ENCODE results near the gene ACVR2A. TPM values are rescaled to one million over a fixed set of nuclear protein-coding genes. Genes with fewer than 3 reads are reported as not detected.

Gene ACVR2A
- polyA plus RNA-seq, 4 donors = 8.0 to 22.2 (median 9.8) TPM

- no peaks in the 10 kb centered on the region for H3K4me1 ChIP-seq (ENCODE audit: control insufficient read depth in 3 of 3, insufficient read depth in 2 of 3, low read depth in 1 of 3, low read length in 2 of 3)
- no peak overlapping the region for H3K4me3 ChIP-seq (ENCODE audit: low read depth in 1 of 3, low read length in 3 of 3)
- 84 to 100% (median 91%) methylated on average over 1 of the region's 1 CpG for WGBS, 3 donors
- peaks cover 0 to 7% (median 2%) of the 10 kb centered on the region in 3 donors for H3K36me3 ChIP-seq (ENCODE audit: control insufficient read depth in 3 of 3, insufficient read depth in 2 of 3, low read depth in 1 of 3, low read length in 3 of 3)
- H3K27me3 ChIP-seq (ENCODE audit: control insufficient read depth in 3 of 3, insufficient read depth in 3 of 3, low read length in 3 of 3) = no peaks in the 10 kb centered on the region
- DNase-seq (no peak), FAIRE-seq (no peak)
- H3K27ac ChIP-seq (ENCODE audit: low read depth in 1 of 3, low read length in 2 of 3) = no peak overlapping the region
- no peaks in the 10 kb centered on the region for H3K9me3 ChIP-seq (ENCODE audit: control insufficient read depth in 2 of 2, insufficient read depth in 1 of 2, low read depth in 1 of 2, low read length in 1 of 2)
Observed at GRCh38 chr2:147939313-147939712, 94.5 kb downstream of the ACVR2A start.

GRCh38 chr2:147945660-147946059 lies 100.8 kb downstream of the ACVR2A start:
- H3K4me1 ChIP-seq (ENCODE audit: control insufficient read depth in 3 of 3, insufficient read depth in 2 of 3, low read depth in 1 of 3, low read length in 2 of 3) = no peaks in the 10 kb centered on the region
- no peak for DNase-seq
- no peaks in the 10 kb centered on the region for H3K27me3 ChIP-seq (ENCODE audit: control insufficient read depth in 3 of 3, insufficient read depth in 3 of 3, low read length in 3 of 3)
- WGBS, 3 donors = 48 to 77% (median 70%) methylated on average over 1 of the region's 1 CpG
- H3K9me3 ChIP-seq (ENCODE audit: control insufficient read depth in 2 of 2, insufficient read depth in 1 of 2, low read depth in 1 of 2, low read length in 1 of 2) = no peaks in the 10 kb centered on the region
- FAIRE-seq = no peak
- H3K4me3 ChIP-seq (ENCODE audit: low read depth in 1 of 3, low read length in 3 of 3) = no peak overlapping the region
- H3K36me3 ChIP-seq (ENCODE audit: control insufficient read depth in 3 of 3, insufficient read depth in 2 of 3, low read depth in 1 of 3, low read length in 3 of 3) = peaks cover 0 to 3% (median 2%) of the 10 kb centered on the region in 3 donors
- H3K27ac ChIP-seq (ENCODE audit: low read depth in 1 of 3, low read length in 2 of 3) = no peak overlapping the region

- Histone ChIP-seq H3K9me3 (ENCODE audit: control insufficient read depth in 2 of 2, insufficient read depth in 1 of 2, low read depth in 1 of 2, low read length in 1 of 2) (no peaks in the 10 kb centered on the region), H3K27ac (ENCODE audit: low read depth in 1 of 3, low read length in 2 of 3) (no peak overlapping the region), H3K4me1 (ENCODE audit: control insufficient read depth in 3 of 3, insufficient read depth in 2 of 3, low read depth in 1 of 3, low read length in 2 of 3) (no peaks in the 10 kb centered on the region), H3K4me3 (ENCODE audit: low read depth in 1 of 3, low read length in 3 of 3) (no peak overlapping the region), H3K36me3 (ENCODE audit: control insufficient read depth in 3 of 3, insufficient read depth in 2 of 3, low read depth in 1 of 3, low read length in 3 of 3) (peaks cover 0 to 2% (median 0%) of the 10 kb centered on the region in 3 donors), H3K27me3 (ENCODE audit: control insufficient read depth in 3 of 3, insufficient read depth in 3 of 3, low read length in 3 of 3) (no peaks in the 10 kb centered on the region)
- FAIRE-seq = no peak
- no peak for DNase-seq
Observed at GRCh38 chr2:147952118-147952517, 107.3 kb downstream of the ACVR2A start.

DNA sequence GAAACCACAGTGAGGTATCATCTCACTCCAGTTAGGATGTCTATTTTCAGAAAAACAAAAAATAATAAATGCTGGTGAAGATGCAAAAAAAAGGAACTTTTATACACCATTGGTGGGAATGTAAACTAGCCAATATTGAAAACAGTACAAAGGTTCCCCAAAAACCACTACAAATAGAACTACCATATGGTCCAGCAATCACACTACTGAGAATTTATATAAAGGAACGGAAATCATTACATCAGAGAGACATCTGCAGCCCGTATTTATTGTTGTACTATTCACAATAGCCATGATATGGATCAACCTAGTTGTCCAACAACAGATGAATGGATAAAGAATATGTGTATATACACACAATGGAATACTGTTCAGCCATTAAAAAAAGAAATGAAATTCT lies 123.7 kb downstream of the ACVR2A start:
- peaks cover 2 to 5% (median 3%) of the 10 kb centered on the region in 3 donors for H3K36me3 ChIP-seq (ENCODE audit: control insufficient read depth in 3 of 3, insufficient read depth in 2 of 3, low read depth in 1 of 3, low read length in 3 of 3)
- no peaks in the 10 kb centered on the region for H3K27me3 ChIP-seq (ENCODE audit: control insufficient read depth in 3 of 3, insufficient read depth in 3 of 3, low read length in 3 of 3)
- no peak overlapping the region for H3K27ac ChIP-seq (ENCODE audit: low read depth in 1 of 3, low read length in 2 of 3)
- H3K4me3 ChIP-seq (ENCODE audit: low read depth in 1 of 3, low read length in 3 of 3) = no peak overlapping the region
- H3K9me3 ChIP-seq (ENCODE audit: control insufficient read depth in 2 of 2, insufficient read depth in 1 of 2, low read depth in 1 of 2, low read length in 1 of 2) = peaks cover 0 to 7% of the 10 kb centered on the region in 2 donors
- WGBS, 3 donors = 93 to 97% (median 96%) methylated on average over 2 of the region's 2 CpGs
- DNase-seq = no peak
- no peak for FAIRE-seq
- H3K4me1 ChIP-seq (ENCODE audit: control insufficient read depth in 3 of 3, insufficient read depth in 2 of 3, low read depth in 1 of 3, low read length in 2 of 3) = no peaks in the 10 kb centered on the region

GRCh38 chr2:147976102-147976501 lies 131.3 kb downstream of the ACVR2A start:
- 83 to 93% (median 89%) methylated on average over 2 of the region's 2 CpGs for WGBS, 3 donors
- Histone ChIP-seq H3K27me3 (ENCODE audit: control insufficient read depth in 3 of 3, insufficient read depth in 3 of 3, low read length in 3 of 3) (no peaks in the 10 kb centered on the region), H3K36me3 (ENCODE audit: control insufficient read depth in 3 of 3, insufficient read depth in 2 of 3, low read depth in 1 of 3, low read length in 3 of 3) (peaks cover 2 to 13% (median 3%) of the 10 kb centered on the region in 3 donors), H3K9me3 (ENCODE audit: control insufficient read depth in 2 of 2, insufficient read depth in 1 of 2, low read depth in 1 of 2, low read length in 1 of 2) (peaks cover 0 to 5% of the 10 kb centered on the region in 2 donors), H3K27ac (ENCODE audit: low read depth in 1 of 3, low read length in 2 of 3) (no peak overlapping the region), H3K4me1 (ENCODE audit: control insufficient read depth in 3 of 3, insufficient read depth in 2 of 3, low read depth in 1 of 3, low read length in 2 of 3) (no peaks in the 10 kb centered on the region), H3K4me3 (ENCODE audit: low read depth in 1 of 3, low read length in 3 of 3) (no peak overlapping the region)
- DNase-seq (no peak), FAIRE-seq (no peak)

- no peak for DNase-seq
- Histone ChIP-seq H3K27me3 (ENCODE audit: control insufficient read depth in 3 of 3, insufficient read depth in 3 of 3, low read length in 3 of 3) (no peaks in the 10 kb centered on the region), H3K4me3 (ENCODE audit: low read depth in 1 of 3, low read length in 3 of 3) (no peak overlapping the region), H3K36me3 (ENCODE audit: control insufficient read depth in 3 of 3, insufficient read depth in 2 of 3, low read depth in 1 of 3, low read length in 3 of 3) (peaks cover 2 to 13% (median 2%) of the 10 kb centered on the region in 3 donors), H3K4me1 (ENCODE audit: control insufficient read depth in 3 of 3, insufficient read depth in 2 of 3, low read depth in 1 of 3, low read length in 2 of 3) (no peaks in the 10 kb centered on the region), H3K27ac (ENCODE audit: low read depth in 1 of 3, low read length in 2 of 3) (no peak overlapping the region), H3K9me3 (ENCODE audit: control insufficient read depth in 2 of 2, insufficient read depth in 1 of 2, low read depth in 1 of 2, low read length in 1 of 2) (peaks cover 0 to 5% of the 10 kb centered on the region in 2 donors)
- no peak for FAIRE-seq
- 94 to 100% (median 98%) methylated on average over 3 of the region's 3 CpGs for whole genome bisulfite sequencing, 3 donors
Observed at GRCh38 chr2:147977679-147978078, 132.8 kb downstream of the ACVR2A start.

Other genes with a start within 250 kb of the ACVR2A start
- 10 to 100 TPM; 10.1 to 47.7 (median 13.5) TPM for gene ORC4, start 175.7 kb downstream of the ACVR2A start, polyA plus RNA-seq
- 10 to 100 TPM in 1 of 4 donors, 1 to 10 TPM in 3; 2.7 to 19.2 (median 4.7) TPM for gene MBD5, start 176.1 kb downstream of the ACVR2A start, polyA plus RNA-seq